SU-DHL-6 (cell line): Measurements from ENCODE around the gene EEFSEC.

Experiments used
- EZH2phosphoT487 ChIP-seq: fragments of 200-600 bp; sonication (generic), shearing (Covaris generic); conservative IDR thresholded peaks from 2 replicates; pipeline ENCODE4 v1.6.1; 2018; ENCODE audit warnings: mild to moderate bottlenecking, antibody characterized with exemption, low read length, moderate library complexity, mixed read lengths
- TF ChIP-seq, protein P1 (sequence below): fragments of 200-600 bp; sonication (generic); IDR thresholded peaks from one replicate; pipeline ENCODE4 v1.5.1; 2017; ENCODE audit warnings: antibody characterized with exemption, mild to moderate bottlenecking, low read length, moderate library complexity; ENCODE audit not compliant: insufficient read depth, poor library complexity, severe bottlenecking

GRCh38 chr3:128221328-128221727, 68.0 kb downstream of the EEFSEC start:
- TF ChIP-seq, protein P1, sequence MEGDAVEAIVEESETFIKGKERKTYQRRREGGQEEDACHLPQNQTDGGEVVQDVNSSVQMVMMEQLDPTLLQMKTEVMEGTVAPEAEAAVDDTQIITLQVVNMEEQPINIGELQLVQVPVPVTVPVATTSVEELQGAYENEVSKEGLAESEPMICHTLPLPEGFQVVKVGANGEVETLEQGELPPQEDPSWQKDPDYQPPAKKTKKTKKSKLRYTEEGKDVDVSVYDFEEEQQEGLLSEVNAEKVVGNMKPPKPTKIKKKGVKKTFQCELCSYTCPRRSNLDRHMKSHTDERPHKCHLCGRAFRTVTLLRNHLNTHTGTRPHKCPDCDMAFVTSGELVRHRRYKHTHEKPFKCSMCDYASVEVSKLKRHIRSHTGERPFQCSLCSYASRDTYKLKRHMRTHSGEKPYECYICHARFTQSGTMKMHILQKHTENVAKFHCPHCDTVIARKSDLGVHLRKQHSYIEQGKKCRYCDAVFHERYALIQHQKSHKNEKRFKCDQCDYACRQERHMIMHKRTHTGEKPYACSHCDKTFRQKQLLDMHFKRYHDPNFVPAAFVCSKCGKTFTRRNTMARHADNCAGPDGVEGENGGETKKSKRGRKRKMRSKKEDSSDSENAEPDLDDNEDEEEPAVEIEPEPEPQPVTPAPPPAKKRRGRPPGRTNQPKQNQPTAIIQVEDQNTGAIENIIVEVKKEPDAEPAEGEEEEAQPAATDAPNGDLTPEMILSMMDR = no peak
- TF ChIP-seq EZH2phosphoT487 = no peak
